HepG2 (cell line): ENCODE data around the gene CASZ1. TPM values are rescaled to one million over a fixed set of nuclear protein-coding genes. Genes with fewer than 3 reads are reported as not detected.

Experiments used
- ATAC-seq: fragments of 200-7000 bp; cut with Tn5 transposase; 3 replicates; pipeline ENCODE4 v1.9.1; 2020; ENCODE audit warnings: mild to moderate bottlenecking, moderate library complexity
- BruUV-seq: library from RNA; stranded (reverse); fragments of 400-500 nt; replicated peaks from 2 replicates; lab custom pipeline; 2021; lab: Mats Ljungman, UMichigan
- CTCF ChIA-PET: fragments of 300-600 bp; formaldehyde crosslinking; extraction: SDS; loops from one replicate; lab custom pipeline; 2021; ENCODE audit warnings: low total read pairs, inconsistent platforms, low intra/inter-chr PET ratio; lab: Yijun Ruan, JAX
- POLR2A ChIA-PET: fragments of 350-600 bp; sonication (Branson Sonifier 250); formaldehyde crosslinking; loops from one replicate; lab custom pipeline; 2020; ENCODE audit warnings: antibody characterized with exemption, inconsistent platforms; lab: Yijun Ruan, JAX
- DNase-seq: peaks from one replicate; pipeline ENCODE4 v3.0.0-alpha.2; 2015; ENCODE audit warnings: low spot score
- FAIRE-seq: peaks from 3 replicates; lab custom pipeline; 2011; peaks lifted over from hg19 to GRCh38; lab: Jason Lieb, UNC
- H2AFZ ChIP-seq: one replicate; pipeline ENCODE4 v1.6.1; 2011; ENCODE audit warnings: low read length, inconsistent platforms
- H3K27ac ChIP-seq: fragments of 300-600 bp; 3 replicates; pipeline ENCODE4 v1.8.0; 2011; ENCODE audit warnings: mixed run types, mild to moderate bottlenecking, mixed read lengths, low read length, inconsistent platforms; ENCODE audit not compliant: insufficient read depth; ENCODE audit errors: extremely low read length
- H3K27me3 ChIP-seq, 2 experiments: fragments of 200-600 bp in 1 of 2; 2 replicates in 1 of 2; 3 replicates in 1 of 2; pipeline versions ENCODE4 v1.6.0 to v1.8.0; 2011; ENCODE audit warnings: low read length in 2 of 2, mild to moderate bottlenecking in 2 of 2, moderate library complexity in 2 of 2, inconsistent platforms in 1 of 2; ENCODE audit not compliant: insufficient read depth in 2 of 2, control insufficient read depth in 1 of 2
- H3K36me3 ChIP-seq, 2 experiments: fragments of 200-600 bp in 1 of 2; replicated peaks in 1 of 2; 2 replicates in 1 of 2; 3 replicates in 1 of 2; pipeline versions ENCODE4 v1.5.1 to v1.8.0; 2011; ENCODE audit warnings: low read length in 2 of 2, inconsistent platforms in 1 of 2; ENCODE audit not compliant: insufficient read depth in 2 of 2, control insufficient read depth in 1 of 2
- H3K4me1 ChIP-seq: 2 replicates; pipeline ENCODE4 v1.5.1; 2012; ENCODE audit warnings: low read length, inconsistent platforms; ENCODE audit not compliant: insufficient read depth
- H3K4me2 ChIP-seq: 2 replicates; pipeline ENCODE4 v1.6.0; 2011; ENCODE audit warnings: low read depth, low read length, inconsistent platforms
- H3K4me3 ChIP-seq, 3 experiments: fragments of 200-600 bp in 1 of 3; sonication (generic), shearing (Covaris generic) in 1 of 3; replicated peaks in 1 of 3; 2 replicates each; pipeline ENCODE4 v1.5.1; 2011 to 2016; ENCODE audit warnings: low read length in 3 of 3, inconsistent platforms in 2 of 3, low read depth in 2 of 3, mild to moderate bottlenecking in 2 of 3, control low read depth in 1 of 3, mixed read lengths in 1 of 3; ENCODE audit not compliant: insufficient read depth in 1 of 3
- H3K79me2 ChIP-seq: one replicate; pipeline ENCODE4 v1.6.1; 2011; ENCODE audit warnings: low read length, inconsistent platforms; ENCODE audit not compliant: insufficient read depth
- H3K9ac ChIP-seq: 2 replicates; pipeline ENCODE4 v1.6.0; 2011; ENCODE audit warnings: mild to moderate bottlenecking, low read depth, low read length, inconsistent platforms; ENCODE audit not compliant: insufficient read depth
- H3K9me3 ChIP-seq: 2 replicates; pipeline ENCODE4 v1.5.1; 2012; ENCODE audit warnings: mild to moderate bottlenecking, low read length
- H4K20me1 ChIP-seq: 2 replicates; pipeline ENCODE4 v1.6.0; 2011; ENCODE audit warnings: inconsistent platforms, mild to moderate bottlenecking, low read length, moderate library complexity; ENCODE audit not compliant: insufficient read depth
- ATM ChIP-seq: fragments of 450-650 bp; IDR thresholded peaks from 2 replicates; pipeline ENCODE4 v1.7.1; 2017; ENCODE audit warnings: mild to moderate bottlenecking, borderline replicate concordance
- CENPX ChIP-seq: sonication (generic); formaldehyde crosslinking; IDR thresholded peaks from 2 replicates; pipeline ENCODE4 v1.9.0; 2021; ENCODE audit warnings: mild to moderate bottlenecking, missing genetic modification reagents, moderate library complexity
- CHCHD3 ChIP-seq: sonication (generic); formaldehyde crosslinking; IDR thresholded peaks from 2 replicates; pipeline ENCODE4 v1.8.0; 2022; ENCODE audit warnings: mild to moderate bottlenecking, missing genetic modification reagents, moderate library complexity
- CREBL2 ChIP-seq: sonication (generic); formaldehyde crosslinking; IDR thresholded peaks from 2 replicates; pipeline ENCODE4 v1.8.1; 2023; ENCODE audit warnings: missing genetic modification reagents, mild to moderate bottlenecking, borderline replicate concordance
- DPF2 ChIP-seq: sonication (generic); formaldehyde crosslinking; IDR thresholded peaks from 2 replicates; pipeline ENCODE4 v1.4.0; 2020; ENCODE audit warnings: mild to moderate bottlenecking, low read depth, missing genetic modification reagents, borderline replicate concordance
- ISX ChIP-seq: sonication (generic); formaldehyde crosslinking; conservative IDR thresholded peaks from 2 replicates; pipeline ENCODE4 v1.5.0; 2020; ENCODE audit warnings: missing genetic modification reagents
- LBX2 ChIP-seq: sonication (generic); formaldehyde crosslinking; IDR thresholded peaks from 2 replicates; pipeline ENCODE4 v1.5.0; 2020; ENCODE audit warnings: missing genetic modification reagents, mild to moderate bottlenecking, borderline replicate concordance
- MAFF ChIP-seq: IDR thresholded peaks from 2 replicates; pipeline ENCODE4 v1.6.1; 2011; ENCODE audit warnings: low read depth, low read length, improper control_type of control experiment
- MAFK ChIP-seq, 2 experiments: IDR thresholded peaks in 1 of 2; conservative IDR thresholded peaks in 1 of 2; 2 replicates each; pipeline ENCODE4 v1.6.1; 2011; ENCODE audit warnings: improper control_type of control experiment in 2 of 2, low read length in 2 of 2
- NR2C2 ChIP-seq: sonication (generic); formaldehyde crosslinking; IDR thresholded peaks from 2 replicates; pipeline ENCODE4 v1.4.0; 2020; ENCODE audit warnings: missing genetic modification reagents, mild to moderate bottlenecking, moderate library complexity, borderline replicate concordance
- SP1 ChIP-seq, 2 experiments: fragments of 450-650 bp in 1 of 2; sonication (generic) in 1 of 2; formaldehyde crosslinking in 1 of 2; IDR thresholded peaks; 2 replicates each; pipeline versions ENCODE4 v1.4.0 to v1.6.1; 2016 to 2020; ENCODE audit warnings: missing genetic modification reagents in 1 of 2
- SRSF4 ChIP-seq: fragments of 200-400 bp; formaldehyde crosslinking; IDR thresholded peaks from one replicate; pipeline ENCODE4 v1.6.1; 2018; ENCODE audit warnings: mild to moderate bottlenecking, low read depth, low read length, moderate library complexity; ENCODE audit not compliant: poor library complexity, severe bottlenecking
- YEATS4 ChIP-seq: sonication (generic); formaldehyde crosslinking; IDR thresholded peaks from 2 replicates; pipeline ENCODE4 v1.4.0; 2020; ENCODE audit warnings: missing genetic modification reagents, borderline replicate concordance
- ZBTB38 ChIP-seq: sonication (generic); formaldehyde crosslinking; IDR thresholded peaks from 2 replicates; pipeline ENCODE4 v1.5.1; 2020; ENCODE audit warnings: mild to moderate bottlenecking, missing genetic modification reagents
- ZFP91 ChIP-seq: sonication (generic); formaldehyde crosslinking; IDR thresholded peaks from 2 replicates; pipeline ENCODE4 v1.9.0; 2022; ENCODE audit warnings: missing genetic modification reagents, mild to moderate bottlenecking, borderline replicate concordance
- ZNF12 ChIP-seq: sonication (generic); formaldehyde crosslinking; IDR thresholded peaks from 2 replicates; pipeline ENCODE4 v1.5.0; 2020; ENCODE audit warnings: missing genetic modification reagents
- WGBS: methylation state at CpG from one replicate; pipeline ENCODE4 v1.1.6; 2017; ENCODE audit warnings: low lambda C conversion rate; 5-methylcytosine and 5-hydroxymethylcytosine counted together
- in situ Hi-C: cut with HindIII; loops from 2 replicates; pipeline ENCODE4 v1.10.0; 2017; ENCODE audit warnings: low pct_unique_long_range_greater_than_20kb; ENCODE audit not compliant: extremely low pct_ligation_motif_present
- intact Hi-C: fragments of 100-400 bp; cut with micrococcal nuclease; formaldehyde crosslinking; loops from one replicate; pipeline ENCODE4 v1.10.0; 2022; ENCODE audit not compliant: unreplicated experiment
- polyA plus RNA-seq, 8 experiments: library from polyadenylated mRNA; depleted of rRNA in 3 of 8; stranded (reverse) in 7 of 8; unstranded in 1 of 8; fragments of >200 nt; fragmentation: Illumina TruSeq in 4 of 8; extraction: Trizol in 4 of 8; gene quantifications; 2 replicates each; pipeline versions ENCODE4 v1.2.1 to v1.2.3, GENCODE V29; 2011 to 2016; ENCODE audit warnings: low read depth in 4 of 8, missing spikeins in 1 of 8, mixed read lengths in 1 of 8; ENCODE audit not compliant: insufficient read depth in 1 of 8
- total RNA-seq, 5 experiments: library from RNA; depleted of rRNA; stranded (reverse); fragments of >200 nt; fragmentation: Illumina TruSeq; extraction: Trizol; gene quantifications; 2 replicates each; pipeline ENCODE4 v1.2.3, GENCODE V29; 2016; ENCODE audit warnings: low read depth in 1 of 5

The CASZ1 gene
- total and polyA plus RNA-seq, 2 of the 13 experiments (the other 11 are each of a cell fraction or from before 2014, with no cell fraction given) = 1.9 to 3.7 TPM

- H3K27ac ChIP-seq = no peak overlapping the region
- no peak overlapping the region for H3K9ac ChIP-seq
- no peak overlapping the region for H3K4me3 ChIP-seq
- ChIA-PET CTCF (no interaction called here), POLR2A (no interaction called here)
- H3K9me3 ChIP-seq = no peaks in the 10 kb centered on the region
- BruUV-seq = no TSS peak
- H3K79me2 ChIP-seq = no peaks in the 10 kb centered on the region
- intact Hi-C loops = no loop called here
- no peak overlapping the region for H2AFZ ChIP-seq
- H3K4me2 ChIP-seq = no peak overlapping the region
- in situ Hi-C loops = loop anchor here (10.0 kb wide), 1 partner anchor 174 kb away; no protein-coding TSS in a partner anchor
- ATAC-seq = no peak
- no peaks in the 10 kb centered on the region for H4K20me1 ChIP-seq
- TF ChIP-seq MAFK (conservative IDR thresholded peaks at IDR 0.05 in 1 of 2, IDR thresholded peaks at IDR 0.05 in 1 of 2; ENCODE audit: low read length in 2 of 2) = peak; percentile 90 to 93
- TF ChIP-seq MAFF = peak; percentile 92
- no peak for TF ChIP-seq ZNF12 (CRISPR knock-in tag)
- no peak for TF ChIP-seq CREBL2 (CRISPR knock-in tag)
- no peak for TF ChIP-seq NR2C2 (CRISPR knock-in tag)
- no peak for DNase-seq
- no peaks in the 10 kb centered on the region for H3K36me3 ChIP-seq
- H3K4me1 ChIP-seq = peaks cover 52% of the 10 kb centered on the region
- WGBS = 94% methylated on average over 5 of the region's 17 CpGs
- peaks cover 2 to 7% of the 10 kb centered on the region in 2 experiments; a peak in 3 of 5 replicates for H3K27me3 ChIP-seq
- FAIRE-seq = no peak
These were observed 105.2 kb downstream of the CASZ1 start for GRCh38 chr1:10691075-10691739.

GRCh38 chr1:10690484-10690883 is 106.0 kb downstream of the CASZ1 start:
- H3K36me3 ChIP-seq = no peaks in the 10 kb centered on the region
- TF ChIP-seq CENPX (no peak), ZFP91 (CRISPR knock-in tag) (no peak), ATM (no peak), ISX (no peak), SP1 (IDR thresholded peaks at IDR 0.05) (no peak), SP1 (CRISPR knock-in tag; IDR thresholded peaks at IDR 0.05) (no peak), SRSF4 (no peak), DPF2 (no peak), ZBTB38 (CRISPR knock-in tag) (0 out of 2 replicates have a peak, but pooled peaks have one; percentile 23), YEATS4 (no peak), LBX2 (CRISPR knock-in tag) (no peak), CHCHD3 (CRISPR knock-in tag) (no peak)

More at GRCh38 chr1:10690484-10690883, 106.0 kb downstream of the CASZ1 start:
- no peaks in the 10 kb centered on the region for H3K9me3 ChIP-seq
- ChIA-PET CTCF (no interaction called here), POLR2A (no interaction called here)
- H3K27ac ChIP-seq = no peak overlapping the region
- no peak overlapping the region for H3K4me2 ChIP-seq
- in situ Hi-C loops (loop anchor here (10.0 kb wide), 1 partner anchor 174 kb away; no protein-coding TSS in a partner anchor), intact Hi-C loops (no loop called here)
- 94% methylated on average over 16 of the region's 17 CpGs for WGBS
- peaks cover 59% of the 10 kb centered on the region for H3K4me1 ChIP-seq
- no peak overlapping the region for H3K4me3 ChIP-seq
- H3K79me2 ChIP-seq = no peaks in the 10 kb centered on the region
- peaks cover 0 to under 1% of the 10 kb centered on the region in 2 experiments; a peak in 2 of 5 replicates for H3K27me3 ChIP-seq
- DNase-seq (no peak), FAIRE-seq (no peak), ATAC-seq (no peak)
- no peak overlapping the region for H3K9ac ChIP-seq
- no TSS peak for BruUV-seq
- no peak overlapping the region for H2AFZ ChIP-seq
- no peaks in the 10 kb centered on the region for H4K20me1 ChIP-seq
